ENCODE results near the gene SLC17A1. TPM values are rescaled to one million over a fixed set of nuclear protein-coding genes. Genes with fewer than 3 reads are reported as not detected.

Gene SLC17A1
- total and polyA plus RNA-seq, 2 of the 13 experiments (the other 11 are each of a cell fraction or from before 2014, with no cell fraction given): 0.09 to 2.1 TPM

DNA sequence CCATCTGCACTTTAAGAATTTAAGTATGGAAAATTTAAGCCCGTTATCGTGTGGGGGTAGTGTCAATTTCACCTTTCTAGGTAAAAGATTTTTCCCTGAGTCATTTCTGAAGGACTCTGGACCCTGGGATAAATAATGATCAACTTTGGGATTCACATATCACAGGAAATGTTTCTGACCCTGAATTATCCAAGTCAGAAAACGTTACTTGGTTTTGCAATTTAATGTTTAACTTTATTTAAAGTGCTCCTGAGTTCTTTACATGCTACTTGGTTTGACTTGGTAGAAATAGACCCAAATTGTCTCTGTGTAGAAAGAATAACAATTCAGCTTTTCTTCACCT lies 43.7 kb upstream of the SLC17A1 start (continued):
- TF ChIP-seq, protein P1, sequence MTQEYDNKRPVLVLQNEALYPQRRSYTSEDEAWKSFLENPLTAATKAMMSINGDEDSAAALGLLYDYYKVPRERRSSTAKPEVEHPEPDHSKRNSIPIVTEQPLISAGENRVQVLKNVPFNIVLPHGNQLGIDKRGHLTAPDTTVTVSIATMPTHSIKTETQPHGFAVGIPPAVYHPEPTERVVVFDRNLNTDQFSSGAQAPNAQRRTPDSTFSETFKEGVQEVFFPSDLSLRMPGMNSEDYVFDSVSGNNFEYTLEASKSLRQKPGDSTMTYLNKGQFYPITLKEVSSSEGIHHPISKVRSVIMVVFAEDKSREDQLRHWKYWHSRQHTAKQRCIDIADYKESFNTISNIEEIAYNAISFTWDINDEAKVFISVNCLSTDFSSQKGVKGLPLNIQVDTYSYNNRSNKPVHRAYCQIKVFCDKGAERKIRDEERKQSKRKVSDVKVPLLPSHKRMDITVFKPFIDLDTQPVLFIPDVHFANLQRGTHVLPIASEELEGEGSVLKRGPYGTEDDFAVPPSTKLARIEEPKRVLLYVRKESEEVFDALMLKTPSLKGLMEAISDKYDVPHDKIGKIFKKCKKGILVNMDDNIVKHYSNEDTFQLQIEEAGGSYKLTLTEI (CRISPR knock-in tag; conservative IDR thresholded peaks at IDR 0.05): no peak
- TF ChIP-seq ELF3 (CRISPR knock-in tag; IDR thresholded peaks at IDR 0.05) (no peak), SETDB1 (CRISPR knock-in tag; IDR thresholded peaks at IDR 0.05; ENCODE audit: borderline replicate concordance) (no peak), EHMT2 (IDR thresholded peaks at IDR 0.05; ENCODE audit: borderline replicate concordance, low read depth, low read length) (no peak), ZNF7 (CRISPR knock-in tag; IDR thresholded peaks at IDR 0.05) (no peak), NCOR1 (IDR thresholded peaks at IDR 0.05; ENCODE audit: borderline replicate concordance, low read length) (peak; percentile 31; the same call in 1 of the 2 replicates), PTBP1 (IDR thresholded peaks at IDR 0.05; ENCODE audit: low read depth, low read length, poor library complexity, severe bottlenecking) (no peak), GPN1 (CRISPR knock-in tag; IDR thresholded peaks at IDR 0.05; ENCODE audit: borderline replicate concordance) (no peak), ZNF317 (CRISPR knock-in tag; IDR thresholded peaks at IDR 0.05) (no peak), EP300 (IDR thresholded peaks at IDR 0.05; ENCODE audit: low read depth in 2 of 2, low read length in 2 of 2) (peak in 1 of 2 experiments; percentile 50; a peak in 1 of 4 replicates), EP300 (CRISPR knock-in tag; IDR thresholded peaks at IDR 0.05; ENCODE audit: borderline replicate concordance) (no peak), ZNF24 (IDR thresholded peaks at IDR 0.05) (no peak), ZNF510 (CRISPR knock-in tag; IDR thresholded peaks at IDR 0.05; ENCODE audit: low read depth) (no peak)
- TF ChIP-seq, protein P2, sequence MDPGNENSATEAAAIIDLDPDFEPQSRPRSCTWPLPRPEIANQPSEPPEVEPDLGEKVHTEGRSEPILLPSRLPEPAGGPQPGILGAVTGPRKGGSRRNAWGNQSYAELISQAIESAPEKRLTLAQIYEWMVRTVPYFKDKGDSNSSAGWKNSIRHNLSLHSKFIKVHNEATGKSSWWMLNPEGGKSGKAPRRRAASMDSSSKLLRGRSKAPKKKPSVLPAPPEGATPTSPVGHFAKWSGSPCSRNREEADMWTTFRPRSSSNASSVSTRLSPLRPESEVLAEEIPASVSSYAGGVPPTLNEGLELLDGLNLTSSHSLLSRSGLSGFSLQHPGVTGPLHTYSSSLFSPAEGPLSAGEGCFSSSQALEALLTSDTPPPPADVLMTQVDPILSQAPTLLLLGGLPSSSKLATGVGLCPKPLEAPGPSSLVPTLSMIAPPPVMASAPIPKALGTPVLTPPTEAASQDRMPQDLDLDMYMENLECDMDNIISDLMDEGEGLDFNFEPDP (CRISPR knock-in tag; conservative IDR thresholded peaks at IDR 0.05): no peak
- TF ChIP-seq, protein P3, sequence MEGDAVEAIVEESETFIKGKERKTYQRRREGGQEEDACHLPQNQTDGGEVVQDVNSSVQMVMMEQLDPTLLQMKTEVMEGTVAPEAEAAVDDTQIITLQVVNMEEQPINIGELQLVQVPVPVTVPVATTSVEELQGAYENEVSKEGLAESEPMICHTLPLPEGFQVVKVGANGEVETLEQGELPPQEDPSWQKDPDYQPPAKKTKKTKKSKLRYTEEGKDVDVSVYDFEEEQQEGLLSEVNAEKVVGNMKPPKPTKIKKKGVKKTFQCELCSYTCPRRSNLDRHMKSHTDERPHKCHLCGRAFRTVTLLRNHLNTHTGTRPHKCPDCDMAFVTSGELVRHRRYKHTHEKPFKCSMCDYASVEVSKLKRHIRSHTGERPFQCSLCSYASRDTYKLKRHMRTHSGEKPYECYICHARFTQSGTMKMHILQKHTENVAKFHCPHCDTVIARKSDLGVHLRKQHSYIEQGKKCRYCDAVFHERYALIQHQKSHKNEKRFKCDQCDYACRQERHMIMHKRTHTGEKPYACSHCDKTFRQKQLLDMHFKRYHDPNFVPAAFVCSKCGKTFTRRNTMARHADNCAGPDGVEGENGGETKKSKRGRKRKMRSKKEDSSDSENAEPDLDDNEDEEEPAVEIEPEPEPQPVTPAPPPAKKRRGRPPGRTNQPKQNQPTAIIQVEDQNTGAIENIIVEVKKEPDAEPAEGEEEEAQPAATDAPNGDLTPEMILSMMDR (CRISPR knock-in tag; IDR thresholded peaks at IDR 0.05): no peak
- TF ChIP-seq, protein P4, sequence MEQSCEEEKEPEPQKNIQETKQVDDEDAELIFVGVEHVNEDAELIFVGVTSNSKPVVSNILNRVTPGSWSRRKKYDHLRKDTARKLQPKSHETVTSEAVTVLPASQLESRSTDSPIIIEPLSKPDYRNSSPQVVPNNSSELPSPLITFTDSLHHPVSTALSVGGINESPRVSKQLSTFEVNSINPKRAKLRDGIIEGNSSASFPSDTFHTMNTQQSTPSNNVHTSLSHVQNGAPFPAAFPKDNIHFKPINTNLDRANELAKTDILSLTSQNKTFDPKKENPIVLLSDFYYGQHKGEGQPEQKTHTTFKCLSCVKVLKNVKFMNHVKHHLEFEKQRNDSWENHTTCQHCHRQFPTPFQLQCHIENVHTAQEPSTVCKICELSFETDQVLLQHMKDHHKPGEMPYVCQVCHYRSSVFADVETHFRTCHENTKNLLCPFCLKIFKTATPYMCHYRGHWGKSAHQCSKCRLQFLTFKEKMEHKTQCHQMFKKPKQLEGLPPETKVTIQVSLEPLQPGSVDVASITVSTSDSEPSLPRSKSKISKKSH (CRISPR knock-in tag; IDR thresholded peaks at IDR 0.05; ENCODE audit: borderline replicate concordance): no peak
- TF ChIP-seq, protein P5, sequence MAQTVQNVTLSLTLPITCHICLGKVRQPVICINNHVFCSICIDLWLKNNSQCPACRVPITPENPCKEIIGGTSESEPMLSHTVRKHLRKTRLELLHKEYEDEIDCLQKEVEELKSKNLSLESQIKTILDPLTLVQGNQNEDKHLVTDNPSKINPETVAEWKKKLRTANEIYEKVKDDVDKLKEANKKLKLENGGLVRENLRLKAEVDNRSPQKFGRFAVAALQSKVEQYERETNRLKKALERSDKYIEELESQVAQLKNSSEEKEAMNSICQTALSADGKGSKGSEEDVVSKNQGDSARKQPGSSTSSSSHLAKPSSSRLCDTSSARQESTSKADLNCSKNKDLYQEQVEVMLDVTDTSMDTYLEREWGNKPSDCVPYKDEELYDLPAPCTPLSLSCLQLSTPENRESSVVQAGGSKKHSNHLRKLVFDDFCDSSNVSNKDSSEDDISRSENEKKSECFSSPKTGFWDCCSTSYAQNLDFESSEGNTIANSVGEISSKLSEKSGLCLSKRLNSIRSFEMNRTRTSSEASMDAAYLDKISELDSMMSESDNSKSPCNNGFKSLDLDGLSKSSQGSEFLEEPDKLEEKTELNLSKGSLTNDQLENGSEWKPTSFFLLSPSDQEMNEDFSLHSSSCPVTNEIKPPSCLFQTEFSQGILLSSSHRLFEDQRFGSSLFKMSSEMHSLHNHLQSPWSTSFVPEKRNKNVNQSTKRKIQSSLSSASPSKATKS (CRISPR knock-in tag; IDR thresholded peaks at IDR 0.05): no peak
- TF ChIP-seq, protein P6, sequence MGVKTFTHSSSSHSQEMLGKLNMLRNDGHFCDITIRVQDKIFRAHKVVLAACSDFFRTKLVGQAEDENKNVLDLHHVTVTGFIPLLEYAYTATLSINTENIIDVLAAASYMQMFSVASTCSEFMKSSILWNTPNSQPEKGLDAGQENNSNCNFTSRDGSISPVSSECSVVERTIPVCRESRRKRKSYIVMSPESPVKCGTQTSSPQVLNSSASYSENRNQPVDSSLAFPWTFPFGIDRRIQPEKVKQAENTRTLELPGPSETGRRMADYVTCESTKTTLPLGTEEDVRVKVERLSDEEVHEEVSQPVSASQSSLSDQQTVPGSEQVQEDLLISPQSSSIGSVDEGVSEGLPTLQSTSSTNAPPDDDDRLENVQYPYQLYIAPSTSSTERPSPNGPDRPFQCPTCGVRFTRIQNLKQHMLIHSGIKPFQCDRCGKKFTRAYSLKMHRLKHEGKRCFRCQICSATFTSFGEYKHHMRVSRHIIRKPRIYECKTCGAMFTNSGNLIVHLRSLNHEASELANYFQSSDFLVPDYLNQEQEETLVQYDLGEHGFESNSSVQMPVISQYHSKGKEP (CRISPR knock-in tag; IDR thresholded peaks at IDR 0.05): no peak

Measured in HepG2 (cell line).